GM18858 (cell line): ENCODE results near the gene SUCLG2.

Experiments
- ATAC-seq: cut with Tn5 transposase; IDR thresholded peaks from one replicate; pipeline ENCODE4 v1.9.1; 2021; ENCODE audit not compliant: unreplicated experiment

SUCLG2 gene

GRCh38 chr3:67400476-67400875, 253.9 kb downstream of the SUCLG2 start:
- ATAC-seq, result no peak

DNA sequence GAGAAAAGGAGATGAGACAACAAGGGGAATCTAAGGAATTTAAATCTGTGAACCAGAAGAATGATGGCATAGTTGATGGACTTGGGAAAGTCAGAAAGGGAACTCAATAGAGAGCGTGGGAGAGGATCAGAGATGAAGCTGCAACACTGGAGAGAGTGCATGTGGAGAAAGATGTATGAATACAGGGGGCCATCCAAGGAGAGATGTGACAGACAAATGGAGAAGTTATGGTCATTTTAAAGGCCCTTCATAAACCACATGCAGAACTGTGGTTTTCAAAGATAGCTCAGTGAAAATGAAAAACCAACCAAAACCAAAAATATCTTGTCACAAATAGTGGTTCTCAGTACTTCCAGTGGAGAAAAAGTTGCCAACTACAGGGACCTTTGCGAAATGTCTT, 265.2 kb downstream of the SUCLG2 start:
- peak; percentile 87 for ATAC-seq

DNA sequence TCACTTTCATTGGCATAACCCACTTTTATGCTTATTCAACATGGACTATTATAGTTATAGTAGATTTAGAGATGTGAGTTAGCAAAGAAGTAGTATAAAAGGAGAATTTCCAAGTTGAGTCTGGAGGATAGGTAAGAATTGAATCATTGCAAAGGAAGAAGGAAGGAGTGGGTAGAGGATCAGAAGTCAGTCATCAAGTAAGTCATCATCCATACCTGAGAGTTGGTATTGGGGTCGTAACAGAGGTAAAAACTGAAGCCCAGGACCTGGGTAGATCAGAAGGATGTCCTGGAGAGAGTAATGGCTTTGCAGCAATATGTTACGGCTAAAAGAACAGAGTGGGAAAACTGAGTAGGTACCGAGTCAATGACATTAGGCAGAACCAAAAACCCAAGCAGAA, 265.7 kb downstream of the SUCLG2 start:
- peak; percentile 2 for ATAC-seq

- ATAC-seq, result no peak
Observed at GRCh38 chr3:67386451-67386850, 268.0 kb downstream of the SUCLG2 start.

GRCh38 chr3:67384760-67385397, 269.5 kb downstream of the SUCLG2 start:
- no peak for ATAC-seq

DNA sequence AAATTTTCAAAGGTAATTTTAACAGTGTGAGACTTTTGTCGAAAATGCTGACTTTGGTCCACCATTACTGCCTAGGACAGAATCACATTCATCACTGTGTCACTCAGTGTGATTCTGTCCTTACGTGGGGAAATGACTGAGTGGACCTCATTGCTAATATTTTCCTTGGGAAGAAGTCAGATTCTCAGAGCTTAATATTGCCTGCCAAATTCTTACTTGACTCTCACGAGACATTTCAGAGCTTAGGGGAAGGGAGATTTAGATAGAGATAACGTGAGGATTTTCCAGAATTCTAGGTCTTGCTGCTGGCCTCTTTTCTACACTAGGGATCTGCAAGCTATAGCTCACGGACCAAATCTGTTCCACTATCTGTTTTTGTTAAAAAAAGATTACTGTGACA, 270.4 kb downstream of the SUCLG2 start:
- no peak for ATAC-seq

- no peak for ATAC-seq
Observed at GRCh38 chr3:67383379-67383778, 271.0 kb downstream of the SUCLG2 start.

GRCh38 chr3:67382536-67382935, 271.9 kb downstream of the SUCLG2 start:
- ATAC-seq, result no peak

GRCh38 chr3:67381667-67382272, 272.6 kb downstream of the SUCLG2 start:
- no peak for ATAC-seq

- ATAC-seq, result no peak
Observed at GRCh38 chr3:67380118-67380517, 274.3 kb downstream of the SUCLG2 start.

DNA sequence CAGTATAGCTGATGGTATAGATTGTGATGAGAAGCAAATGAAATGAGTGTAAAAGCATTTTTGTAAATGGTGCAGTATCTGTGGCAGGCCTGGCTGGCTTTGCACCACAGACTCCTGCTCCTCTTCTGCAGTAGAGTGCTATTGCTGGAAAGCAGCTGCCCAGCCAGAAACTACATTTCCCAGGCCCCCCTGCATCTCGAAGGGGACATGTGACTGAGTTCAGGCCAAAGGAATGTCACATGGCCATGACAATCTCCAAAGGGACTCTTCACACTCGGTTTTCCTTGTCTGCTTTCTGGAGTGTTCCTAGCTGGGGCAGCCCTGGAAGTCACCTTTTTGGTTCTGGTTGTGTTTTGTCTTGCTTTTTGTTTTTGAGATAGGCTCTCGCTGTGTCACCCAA, 277.1 kb downstream of the SUCLG2 start:
- ATAC-seq, result no peak

DNA sequence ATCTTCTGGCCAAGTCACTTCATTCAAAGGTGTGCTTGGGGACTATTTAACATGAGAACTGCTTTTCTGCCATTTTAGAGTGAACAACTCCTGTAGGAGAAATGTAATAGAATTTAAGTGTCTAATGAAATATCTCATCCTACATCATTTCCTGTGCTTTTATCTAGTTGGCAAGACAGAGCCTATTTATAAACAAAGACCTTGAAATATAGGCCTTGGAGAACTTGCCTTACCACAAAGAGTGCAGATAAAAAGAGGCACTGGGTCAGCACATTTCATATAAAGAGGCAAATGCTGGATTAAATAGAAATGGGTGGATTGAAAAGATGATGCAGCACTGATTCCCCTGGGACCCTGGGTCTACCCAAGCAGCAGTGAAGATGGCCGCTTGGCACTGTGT, 278.0 kb downstream of the SUCLG2 start:
- ATAC-seq, result no peak

GRCh38 chr3:67375976-67376375, 278.4 kb downstream of the SUCLG2 start:
- ATAC-seq, result no peak

DNA sequence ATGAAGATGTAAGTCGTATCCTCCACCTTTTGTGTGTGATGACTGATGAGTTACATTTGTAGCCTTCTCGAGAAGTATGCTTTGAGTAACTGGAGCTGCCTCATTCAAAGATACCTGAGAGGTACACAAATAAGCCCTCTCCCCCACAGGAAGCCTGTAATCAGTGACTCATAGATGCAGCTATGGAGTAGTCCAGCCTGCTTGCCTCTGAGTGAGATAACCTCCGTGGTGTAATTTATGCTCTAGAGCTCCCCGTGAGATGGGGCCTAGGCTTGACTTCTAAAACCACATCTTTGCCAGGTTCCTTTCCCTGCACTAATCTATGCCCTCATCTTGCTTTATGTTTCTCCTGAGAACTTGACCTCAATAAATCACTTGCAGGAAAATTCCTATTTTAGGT, 291.7 kb downstream of the SUCLG2 start:
- ATAC-seq, result no peak

DNA sequence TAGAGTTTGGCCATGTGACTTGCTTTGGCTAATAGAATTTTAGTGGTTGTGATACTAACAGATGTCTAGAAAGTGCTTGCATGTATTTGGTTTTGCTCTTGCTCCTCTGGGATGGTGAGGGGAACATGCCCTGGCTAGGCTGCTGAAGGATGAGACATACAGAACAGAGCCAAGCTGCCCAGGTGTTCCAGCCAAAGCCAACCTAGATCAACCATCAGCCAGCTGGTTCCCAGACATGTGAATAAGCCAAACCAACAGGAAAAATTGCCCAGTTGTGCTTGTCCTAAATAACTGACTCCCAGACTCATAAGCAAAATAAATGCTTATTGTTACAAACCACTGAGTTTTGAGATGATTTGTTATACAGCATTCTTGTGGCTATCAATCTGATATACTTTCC, 292.6 kb downstream of the SUCLG2 start:
- no peak for ATAC-seq

DNA sequence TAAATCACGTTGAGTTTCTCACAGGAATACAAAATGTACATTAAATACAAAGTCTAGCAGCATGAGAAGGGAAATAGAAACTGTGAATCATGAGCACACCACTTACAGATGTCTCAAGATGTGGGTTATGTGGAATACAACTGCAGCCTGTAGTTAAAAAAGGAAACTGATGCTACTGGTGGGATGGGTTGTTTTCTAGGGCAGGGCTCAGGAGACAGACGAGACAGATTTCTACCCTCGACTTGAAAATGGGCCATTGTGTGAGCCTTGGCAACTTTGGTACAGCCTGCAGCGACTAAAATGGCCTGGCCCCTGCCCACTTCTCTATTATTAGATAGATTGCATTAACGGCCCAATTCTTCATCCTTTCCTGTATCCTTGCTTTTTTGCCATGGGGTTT, 293.1 kb downstream of the SUCLG2 start:
- no peak for ATAC-seq

DNA sequence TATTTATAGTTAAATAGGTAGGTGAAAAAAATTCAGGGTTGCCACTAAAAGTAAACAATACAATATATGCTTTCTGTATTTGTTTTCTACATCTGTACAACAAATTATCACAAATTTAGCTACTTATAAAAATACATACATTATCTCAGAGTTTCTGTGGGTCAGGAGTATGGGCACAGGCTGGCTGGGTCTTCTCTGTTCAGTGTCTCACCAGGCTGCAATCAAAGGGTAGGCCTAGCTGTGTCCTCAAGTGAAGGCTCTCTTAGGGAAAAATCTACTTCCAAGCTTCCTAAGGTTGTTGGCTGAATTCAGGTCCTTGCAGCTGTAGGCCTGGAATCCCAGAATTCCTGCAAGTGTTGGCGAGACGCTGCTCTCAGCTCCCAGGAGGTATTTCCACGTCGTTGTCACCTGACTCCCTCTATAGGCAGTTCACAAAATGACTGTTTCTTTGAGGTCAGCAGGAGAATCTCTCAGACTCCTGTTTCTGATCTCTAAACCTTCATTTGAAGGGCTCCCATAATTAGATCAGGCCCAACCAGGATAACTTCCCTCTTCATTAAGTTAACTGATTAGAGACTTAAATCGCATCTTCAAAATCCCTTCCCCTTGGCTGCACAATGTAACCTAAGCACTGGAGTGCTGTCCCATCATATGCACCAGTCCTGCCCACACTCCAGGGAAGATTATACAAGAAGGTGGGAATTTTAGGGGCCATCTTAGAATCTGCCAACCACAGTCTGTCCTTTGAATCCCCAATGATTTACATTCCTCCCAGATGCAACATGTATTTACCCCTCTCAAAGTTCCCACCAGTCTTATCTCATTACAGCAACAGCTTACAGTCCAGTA, 296.6 kb downstream of the SUCLG2 start:
- ATAC-seq, result peak; percentile 62

DNA sequence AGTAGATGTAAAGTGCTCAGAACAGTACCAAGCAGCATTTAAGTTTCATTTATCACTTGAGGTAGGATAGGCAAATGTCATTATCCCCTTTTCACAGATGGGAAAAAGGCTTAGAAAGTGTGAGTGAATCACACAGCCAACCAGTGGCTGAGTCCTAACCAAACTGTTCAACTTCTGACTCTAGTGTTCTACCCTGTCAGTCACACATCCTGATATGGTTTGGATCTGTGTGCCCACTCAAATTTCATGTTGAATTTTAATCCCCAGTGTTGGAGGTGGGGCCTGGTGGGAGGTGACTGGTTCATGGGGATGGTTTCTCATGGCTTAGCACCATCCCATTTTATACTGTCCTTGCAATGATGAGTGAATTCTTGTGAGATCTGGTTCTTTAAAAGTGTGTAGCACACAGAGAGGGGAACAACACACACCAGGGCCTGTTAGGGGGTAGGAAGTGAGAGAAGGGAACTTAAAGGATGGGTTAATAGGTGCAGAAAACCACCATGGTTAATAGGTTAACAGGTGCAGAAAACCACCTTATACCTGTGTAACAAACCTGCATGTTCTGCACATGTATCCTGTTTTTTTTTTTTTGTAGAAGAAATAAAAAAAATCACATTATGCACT, 304.7 kb downstream of the SUCLG2 start:
- peak; percentile 96 for ATAC-seq

DNA sequence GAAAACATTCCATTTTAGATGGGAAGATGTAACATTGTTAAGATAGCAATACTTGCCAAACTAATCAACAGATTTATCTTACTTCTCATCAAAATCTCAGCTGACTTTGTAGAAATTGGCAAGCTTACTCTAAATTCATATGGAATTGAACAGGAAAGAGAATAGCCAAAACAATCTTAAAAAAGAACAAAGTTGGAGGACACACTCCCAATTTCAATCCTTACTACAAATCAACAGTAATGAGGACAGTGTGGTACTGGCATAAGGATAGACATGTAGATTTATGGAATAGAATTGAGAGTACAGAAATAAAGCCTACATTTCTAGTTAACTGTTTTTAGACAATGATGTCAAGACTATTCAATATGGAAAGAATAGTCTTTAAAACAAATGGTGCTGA, 308.3 kb downstream of the SUCLG2 start:
- ATAC-seq, result no peak

- no peak for ATAC-seq
Observed at GRCh38 chr3:67335813-67336212, 318.6 kb downstream of the SUCLG2 start.

GRCh38 chr3:67334588-67334987, 319.8 kb downstream of the SUCLG2 start:
- no peak for ATAC-seq

GRCh38 chr3:67329358-67329757, 325.1 kb downstream of the SUCLG2 start:
- peak; percentile 53 for ATAC-seq
